Fibroblast of lung (primary cell): ENCODE measurements around the gene NAA25. TPM values are rescaled to one million over a fixed set of nuclear protein-coding genes. Genes with fewer than 3 reads are reported as not detected.
"Not testable (repeated sequence)": the region's sequence is repeated elsewhere in the genome, so short reads cannot be mapped to it uniquely, and the experiment has no call there.

Experiments
- DNase-seq, 2 donors: peaks; one replicate each; pipeline versions ENCODE4 v3.0.0 to v3.0.0-alpha.2; 2010; ENCODE audit warnings: low read depth in 2 of 2
- H2AFZ ChIP-seq: 2 replicates; pipeline ENCODE4 v1.5.1; 2012; ENCODE audit warnings: low read length, control low read depth, inconsistent platforms
- H3K27ac ChIP-seq: 2 replicates; pipeline ENCODE4 v1.5.1; 2011; ENCODE audit warnings: low read length, control low read depth; ENCODE audit not compliant: insufficient read depth
- H3K27me3 ChIP-seq: 2 replicates; pipeline ENCODE4 v1.5.1; 2011; ENCODE audit warnings: mild to moderate bottlenecking, low read length; ENCODE audit not compliant: control insufficient read depth, insufficient read depth
- H3K36me3 ChIP-seq: 2 replicates; pipeline ENCODE4 v1.5.1; 2011; ENCODE audit warnings: low read length; ENCODE audit not compliant: control insufficient read depth, insufficient read depth
- H3K4me1 ChIP-seq: 2 replicates; pipeline ENCODE4 v1.5.1; 2011; ENCODE audit warnings: low read length; ENCODE audit not compliant: control insufficient read depth, insufficient read depth; ENCODE audit errors: extremely low read depth
- H3K4me2 ChIP-seq: 2 replicates; pipeline ENCODE4 v1.5.1; 2011; ENCODE audit warnings: low read length, control low read depth; ENCODE audit not compliant: insufficient read depth; ENCODE audit errors: extremely low read depth
- H3K4me3 ChIP-seq, 4 experiments: fragments of 200-600 bp in 1 of 4; sonication (generic) in 1 of 4; replicated peaks in 1 of 4; 2 replicates each; pipeline ENCODE4 v1.5.1; 2011 to 2016; ENCODE audit warnings: low read length in 4 of 4, low read depth in 3 of 4, mild to moderate bottlenecking in 3 of 4, control low read depth in 2 of 4, inconsistent platforms in 1 of 4, mixed read lengths in 1 of 4; ENCODE audit not compliant: insufficient read depth in 1 of 4; ENCODE audit errors: control extremely low read depth in 1 of 4
- H3K79me2 ChIP-seq: 2 replicates; pipeline ENCODE4 v1.5.1; 2012; ENCODE audit warnings: mild to moderate bottlenecking, low read length, inconsistent platforms; ENCODE audit not compliant: control insufficient read depth, insufficient read depth
- H3K9ac ChIP-seq: 2 replicates; pipeline ENCODE4 v1.5.1; 2011; ENCODE audit warnings: mild to moderate bottlenecking, low read length, control low read depth; ENCODE audit not compliant: insufficient read depth
- H3K9me3 ChIP-seq: 2 replicates; pipeline ENCODE4 v1.5.1; 2012; ENCODE audit warnings: low read depth, low read length; ENCODE audit not compliant: control insufficient read depth, insufficient read depth
- H4K20me1 ChIP-seq: 2 replicates; pipeline ENCODE4 v1.5.1; 2011; ENCODE audit warnings: low read length; ENCODE audit not compliant: control insufficient read depth, insufficient read depth; ENCODE audit errors: extremely low read depth
- CTCF ChIP-seq, 2 donors: IDR thresholded peaks in 1 of 2; conservative IDR thresholded peaks in 1 of 2; 1 replicate in 1 of 2; 2 replicates in 1 of 2; pipeline ENCODE4 v1.5.1; 2011 to 2012; ENCODE audit warnings: low read length in 2 of 2, control low read depth in 1 of 2, inconsistent platforms in 1 of 2, low read depth in 1 of 2, mild to moderate bottlenecking in 1 of 2
- EZH2 ChIP-seq: IDR thresholded peaks from 2 replicates; pipeline ENCODE4 v1.5.1; 2012; ENCODE audit warnings: low read length, control low read depth, mild to moderate bottlenecking; ENCODE audit errors: missing control alignments
- polyA plus RNA-seq, 2 donors: library from polyadenylated mRNA; depleted of rRNA in 1 of 2; stranded (reverse) in 1 of 2; unstranded in 1 of 2; fragments of >200 nt; gene quantifications; 2 replicates each; pipeline ENCODE4 v1.2.1, GENCODE V29; 2011 to 2012; ENCODE audit warnings: missing spikeins in 1 of 2
- total RNA-seq: library from RNA; depleted of rRNA; stranded (reverse); fragments of >200 nt; gene quantifications from 2 replicates; pipeline ENCODE4 v1.2.1, GENCODE V29; 2014

Gene NAA25
- total and polyA plus RNA-seq, 2 donors (not counting 1 experiment from before 2014, with no cell fraction given): 18.8 to 19.4 TPM

DNA sequence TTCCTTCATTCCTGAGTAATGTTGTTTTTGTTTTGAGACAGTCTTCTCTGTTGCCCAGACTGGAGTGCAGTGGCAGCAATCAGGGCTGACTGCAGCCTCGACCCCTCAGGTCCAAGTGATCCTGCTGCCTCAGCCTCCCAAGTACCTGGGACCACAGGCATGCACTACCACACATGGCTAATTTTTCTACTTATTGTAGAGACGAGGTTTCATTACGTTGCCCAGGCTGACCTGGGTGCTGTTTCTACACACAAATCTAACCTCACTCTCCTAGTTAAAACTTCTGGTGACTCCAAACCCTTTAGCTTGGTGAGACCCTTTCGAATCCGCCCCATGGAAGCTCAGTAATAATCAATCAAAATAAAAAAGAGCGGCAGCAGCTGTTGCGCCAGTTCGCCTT, 96.9 kb downstream of the NAA25 start:
- H3K27ac ChIP-seq: no peak overlapping the region
- H3K27me3 ChIP-seq: no peaks in the 10 kb centered on the region
- peaks cover 29% of the 10 kb centered on the region for H3K79me2 ChIP-seq
- H3K4me1 ChIP-seq: peaks cover 4% of the 10 kb centered on the region
- peak overlapping the region; percentile 81 to 97 (median 87) for H3K4me3 ChIP-seq
- TF ChIP-seq CTCF (conservative IDR thresholded peaks at IDR 0.05 in 1 of 2, IDR thresholded peaks at IDR 0.05 in 1 of 2; ENCODE audit: low read depth in 1 of 2, low read length in 2 of 2) (no peak), EZH2 (no peak)
- H2AFZ ChIP-seq: no peak overlapping the region
- DNase-seq: no peak
- peak overlapping the region; percentile 95 for H3K4me2 ChIP-seq
- H3K9me3 ChIP-seq: no peaks in the 10 kb centered on the region
- peaks cover 4% of the 10 kb centered on the region for H3K36me3 ChIP-seq
- no peak overlapping the region for H3K9ac ChIP-seq
- no peaks in the 10 kb centered on the region for H4K20me1 ChIP-seq

- no peaks in the 10 kb centered on the region for H3K9me3 ChIP-seq
- no peak for DNase-seq
- no peaks in the 10 kb centered on the region for H3K36me3 ChIP-seq
- H2AFZ ChIP-seq: no peak overlapping the region
- H3K4me3 ChIP-seq: no peak overlapping the region
- no peak overlapping the region for H3K27ac ChIP-seq
- H3K27me3 ChIP-seq: no peaks in the 10 kb centered on the region
- H3K4me1 ChIP-seq: peaks cover 10% of the 10 kb centered on the region
- H3K9ac ChIP-seq: no peak overlapping the region
- no peak for TF ChIP-seq CTCF (conservative IDR thresholded peaks at IDR 0.05 in 1 of 2, IDR thresholded peaks at IDR 0.05 in 1 of 2; ENCODE audit: low read depth in 1 of 2, low read length in 2 of 2)
- TF ChIP-seq EZH2: no peak
- H3K4me2 ChIP-seq: no peak overlapping the region
- H3K79me2 ChIP-seq: peaks cover 21% of the 10 kb centered on the region
- no peaks in the 10 kb centered on the region for H4K20me1 ChIP-seq
Measured at GRCh38 chr12:112010415-112011344, 97.9 kb downstream of the NAA25 start.

GRCh38 chr12:112009596-112009995, 99.0 kb downstream of the NAA25 start:
- not testable (repeated sequence) for H3K4me3 ChIP-seq, H4K20me1 ChIP-seq, H3K9ac ChIP-seq

More at GRCh38 chr12:112009596-112009995, 99.0 kb downstream of the NAA25 start:
- not testable (repeated sequence) for H3K4me2 ChIP-seq, DNase-seq, H3K9me3 ChIP-seq, H2AFZ ChIP-seq, H3K27me3 ChIP-seq, H3K27ac ChIP-seq, H3K36me3 ChIP-seq, H3K4me1 ChIP-seq
- peaks cover 14% of the 10 kb centered on the region for H3K79me2 ChIP-seq
